SK-N-SH (cell line): ENCODE data around the gene PTGFRN. TPM values are rescaled to one million over a fixed set of nuclear protein-coding genes. Genes with fewer than 3 reads are reported as not detected.

ENCODE experiments used
- CTCF ChIA-PET: fragments of 300-600, 350-600 bp; formaldehyde crosslinking; extraction: SDS; loops from one replicate; lab custom pipeline; 2021; lab: Yijun Ruan, JAX
- POLR2A ChIA-PET: fragments of 350-600 bp; sonication (Branson Sonifier 250); formaldehyde crosslinking; extraction: SDS; loops from one replicate; lab custom pipeline; 2020; ENCODE audit warnings: antibody characterized with exemption, inconsistent platforms; lab: Yijun Ruan, JAX
- DNase-seq: peaks from one replicate; pipeline ENCODE4 v3.0.0; 2012
- H2AFZ ChIP-seq: fragments of 200-600 bp; sonication (generic); 2 replicates; pipeline ENCODE4 v1.8.1; 2016; ENCODE audit warnings: antibody characterized with exemption, mild to moderate bottlenecking, low read depth
- H3F3A ChIP-seq: fragments of 200-600 bp; sonication (generic); replicated peaks from 2 replicates; pipeline ENCODE3; 2016; ENCODE audit warnings: antibody characterized with exemption, mild to moderate bottlenecking; ENCODE audit not compliant: insufficient read depth
- H3K27ac ChIP-seq, 2 experiments: fragments of 200-500 bp in 1 of 2; fragments of 200-600 bp in 1 of 2; sonication (Bioruptor generic) in 1 of 2; sonication (generic), shearing (Covaris generic) in 1 of 2; 2 replicates each; pipeline versions ENCODE4 v1.5.1 to v1.6.1; 2014 to 2016; ENCODE audit warnings: low read depth in 2 of 2, inconsistent platforms in 1 of 2, low read length in 1 of 2, mild to moderate bottlenecking in 1 of 2, mixed read lengths in 1 of 2
- H3K27me3 ChIP-seq: fragments of 200-600 bp; sonication (generic), shearing (Covaris generic); 2 replicates; pipeline ENCODE4 v1.6.1; 2016; ENCODE audit warnings: mixed run types; ENCODE audit not compliant: insufficient read depth
- H3K36me3 ChIP-seq, 2 experiments: fragments of 200-500 bp in 1 of 2; fragments of 200-600 bp in 1 of 2; sonication (Bioruptor generic) in 1 of 2; sonication (generic) in 1 of 2; replicated peaks in 1 of 2; 2 replicates each; pipeline versions ENCODE3 to v1.5.1; 2014 to 2016; ENCODE audit warnings: low read length in 1 of 2, mild to moderate bottlenecking in 1 of 2; ENCODE audit not compliant: insufficient read depth in 2 of 2, control insufficient read depth in 1 of 2
- H3K4me1 ChIP-seq, 2 experiments: fragments of 200-500 bp in 1 of 2; fragments of 200-600 bp in 1 of 2; sonication (Bioruptor generic) in 1 of 2; sonication (generic), shearing (Covaris generic) in 1 of 2; 2 replicates each; pipeline versions ENCODE4 v1.5.1 to v1.6.1; 2014 to 2016; ENCODE audit warnings: low read depth in 1 of 2, low read length in 1 of 2, mixed run types in 1 of 2; ENCODE audit not compliant: insufficient read depth in 2 of 2, control insufficient read depth in 1 of 2
- H3K4me2 ChIP-seq: fragments of 200-600 bp; sonication (generic), shearing (Covaris generic); 2 replicates; pipeline ENCODE4 v1.6.1; 2017; ENCODE audit warnings: mixed run types
- H3K4me3 ChIP-seq, 2 experiments: fragments of 200-500 bp in 1 of 2; fragments of 200-600 bp in 1 of 2; sonication (Bioruptor generic) in 1 of 2; sonication (generic), shearing (Covaris generic) in 1 of 2; 2 replicates each; pipeline versions ENCODE4 v1.5.1 to v1.8.1; 2014 to 2016; ENCODE audit warnings: low read depth in 2 of 2, inconsistent platforms in 1 of 2, low read length in 1 of 2, mild to moderate bottlenecking in 1 of 2, mixed read lengths in 1 of 2, moderate library complexity in 1 of 2
- H3K79me2 ChIP-seq: fragments of 200-600 bp; sonication (generic); 2 replicates; pipeline ENCODE4 v1.8.1; 2017; ENCODE audit warnings: mild to moderate bottlenecking; ENCODE audit not compliant: insufficient read depth
- H3K9ac ChIP-seq: fragments of 200-600 bp; sonication (generic); 2 replicates; pipeline ENCODE4 v1.6.1; 2017; ENCODE audit warnings: mixed run types
- H3K9me2 ChIP-seq: fragments of 200-600 bp; sonication (generic); 2 replicates; pipeline ENCODE4 v1.6.1; 2017; ENCODE audit warnings: mixed run types
- H3K9me3 ChIP-seq: fragments of 200-600 bp; sonication (generic); 2 replicates; pipeline ENCODE4 v1.6.1; 2017; ENCODE audit warnings: mixed run types, mild to moderate bottlenecking, moderate library complexity
- H4K20me1 ChIP-seq: fragments of 200-600 bp; sonication (generic); 2 replicates; pipeline ENCODE4 v1.6.1; 2017; ENCODE audit warnings: mild to moderate bottlenecking, mixed run types; ENCODE audit not compliant: insufficient read depth
- CHD2 ChIP-seq: fragments of 150-350 bp; IDR thresholded peaks from 2 replicates; pipeline ENCODE4 v1.6.1; 2018; ENCODE audit warnings: low read length; ENCODE audit not compliant: partially characterized antibody
- ELF1 ChIP-seq: IDR thresholded peaks from 2 replicates; pipeline ENCODE4 v1.4.0; 2012
- EP300 ChIP-seq, 2 experiments: IDR thresholded peaks; 2 replicates each; pipeline versions ENCODE4 v1.4.0 to v1.6.1; 2012; ENCODE audit warnings: borderline replicate concordance in 1 of 2, low read depth in 1 of 2, low read length in 1 of 2
- FOSL2 ChIP-seq: IDR thresholded peaks from 2 replicates; pipeline ENCODE4 v1.4.0; 2012; ENCODE audit warnings: low read depth, mild to moderate bottlenecking, moderate library complexity, borderline replicate concordance
- FOXJ3 ChIP-seq: sonication (generic); formaldehyde crosslinking; IDR thresholded peaks from 2 replicates; pipeline ENCODE4 v1.5.1; 2020; ENCODE audit warnings: mild to moderate bottlenecking, missing genetic modification reagents
- GABPA ChIP-seq: IDR thresholded peaks from 2 replicates; pipeline ENCODE4 v1.4.0; 2012; ENCODE audit warnings: low read depth, mild to moderate bottlenecking
- MEF2A ChIP-seq: IDR thresholded peaks from 2 replicates; pipeline ENCODE4 v1.4.0; 2012; ENCODE audit warnings: low read depth, borderline replicate concordance
- NFIC ChIP-seq: IDR thresholded peaks from 2 replicates; pipeline ENCODE4 v1.4.0; 2012; ENCODE audit warnings: borderline replicate concordance
- RAD21 ChIP-seq: IDR thresholded peaks from 2 replicates; pipeline ENCODE4 v1.6.1; 2012; ENCODE audit warnings: mild to moderate bottlenecking, low read length
- SIN3A ChIP-seq: IDR thresholded peaks from 2 replicates; pipeline ENCODE4 v1.6.1; 2012; ENCODE audit warnings: low read depth, mild to moderate bottlenecking, low read length, moderate library complexity, borderline replicate concordance
- SMC3 ChIP-seq: IDR thresholded peaks from 2 replicates; pipeline ENCODE4 v1.6.1; 2012; ENCODE audit warnings: low read depth, low read length, improper control_type of control experiment
- TAF1 ChIP-seq: IDR thresholded peaks from 2 replicates; pipeline ENCODE4 v1.6.1; 2012; ENCODE audit warnings: low read depth, mild to moderate bottlenecking, low read length, moderate library complexity, borderline replicate concordance
- TCF12 ChIP-seq: IDR thresholded peaks from 2 replicates; pipeline ENCODE4 v1.4.0; 2012
- TEAD4 ChIP-seq: IDR thresholded peaks from 2 replicates; pipeline ENCODE4 v1.4.0; 2012; ENCODE audit warnings: mild to moderate bottlenecking, borderline replicate concordance; ENCODE audit not compliant: insufficient read depth
- YY1 ChIP-seq: IDR thresholded peaks from 2 replicates; pipeline ENCODE4 v1.4.0; 2012; ENCODE audit warnings: low read depth, mild to moderate bottlenecking
- WGBS: methylation state at CpG from one replicate; pipeline ENCODE4 v1.1.6; 2017; ENCODE audit warnings: low lambda C conversion rate; 5-methylcytosine and 5-hydroxymethylcytosine counted together
- polyA plus RNA-seq, 3 experiments: library from polyadenylated mRNA; depleted of rRNA; stranded (reverse); fragments of >200 nt; gene quantifications; 2 replicates each; pipeline ENCODE4 v1.2.3, GENCODE V29; 2012
- TF ChIP-seq, protein P1 (sequence below): fragments of 150-350 bp; IDR thresholded peaks from 2 replicates; pipeline ENCODE4 v1.6.1; 2017; ENCODE audit warnings: antibody characterized with exemption, low read length, low read depth, borderline replicate concordance
- TF ChIP-seq, protein P2 (sequence below): IDR thresholded peaks from 2 replicates; pipeline ENCODE4 v1.6.1; 2012; ENCODE audit warnings: mild to moderate bottlenecking, low read depth, low read length, moderate library complexity

PTGFRN gene
- polyA plus RNA-seq, 1 of the 3 experiments (the other 2 are of a cell fraction), result 22.4 TPM

- no peaks in the 10 kb centered on the region for H3K79me2 ChIP-seq
- 66% methylated on average over 11 of the region's 11 CpGs for WGBS
- no peaks in the 10 kb centered on the region for H3K27me3 ChIP-seq
- H3K4me1 ChIP-seq, result peaks cover 0 to 23% of the 10 kb centered on the region in 2 experiments; a peak in 2 of 4 replicates
- POLR2A ChIA-PET, result no interaction called here
- H3K4me3 ChIP-seq, result no peak overlapping the region
- DNase-seq, result peak; percentile 22
- H3K4me2 ChIP-seq, result no peak overlapping the region
- TF ChIP-seq EP300 (IDR thresholded peaks at IDR 0.05; ENCODE audit: borderline replicate concordance in 1 of 2, low read depth in 1 of 2, low read length in 1 of 2) (no peak), NFIC (no peak), TCF12 (no peak), MEF2A (no peak), RAD21 (no peak), TEAD4 (no peak), TAF1 (no peak), FOXJ3 (CRISPR knock-in tag) (no peak)
- TF ChIP-seq, all 33 proteins: peak for 0
- Histone ChIP-seq H3K36me3 (no peaks in the 10 kb centered on the region), H2AFZ (no peak overlapping the region), H3K9me2 (no peaks in the 10 kb centered on the region), H3K9me3 (no peaks in the 10 kb centered on the region), H3K27ac (peak overlapping the region in 1 of 2 experiments; percentile 39; a peak in 2 of 4 replicates), H3K9ac (no peak overlapping the region), H4K20me1 (no peaks in the 10 kb centered on the region), H3F3A (no peaks in the 10 kb centered on the region)
- CTCF ChIA-PET, result interaction anchor here (1.0 to 1.2 kb wide), 2 partner anchors 12 to 296 kb away, joined by 3 read pairs; no protein-coding TSS in a partner anchor
Observed at GRCh38 chr1:117032681-117033539, 123.2 kb downstream of the PTGFRN start.

GRCh38 chr1:117033772-117034171 is 124.1 kb downstream of the PTGFRN start:
- H3F3A ChIP-seq, result no peaks in the 10 kb centered on the region
- TF ChIP-seq SIN3A (no peak), RAD21 (no peak), FOSL2 (no peak), SMC3 (no peak), YY1 (no peak), GABPA (no peak), ELF1 (no peak), CHD2 (no peak), FOXJ3 (CRISPR knock-in tag) (no peak)
- TF ChIP-seq, protein P1, sequence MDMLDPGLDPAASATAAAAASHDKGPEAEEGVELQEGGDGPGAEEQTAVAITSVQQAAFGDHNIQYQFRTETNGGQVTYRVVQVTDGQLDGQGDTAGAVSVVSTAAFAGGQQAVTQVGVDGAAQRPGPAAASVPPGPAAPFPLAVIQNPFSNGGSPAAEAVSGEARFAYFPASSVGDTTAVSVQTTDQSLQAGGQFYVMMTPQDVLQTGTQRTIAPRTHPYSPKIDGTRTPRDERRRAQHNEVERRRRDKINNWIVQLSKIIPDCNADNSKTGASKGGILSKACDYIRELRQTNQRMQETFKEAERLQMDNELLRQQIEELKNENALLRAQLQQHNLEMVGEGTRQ, result no peak
- TF ChIP-seq, protein P2, sequence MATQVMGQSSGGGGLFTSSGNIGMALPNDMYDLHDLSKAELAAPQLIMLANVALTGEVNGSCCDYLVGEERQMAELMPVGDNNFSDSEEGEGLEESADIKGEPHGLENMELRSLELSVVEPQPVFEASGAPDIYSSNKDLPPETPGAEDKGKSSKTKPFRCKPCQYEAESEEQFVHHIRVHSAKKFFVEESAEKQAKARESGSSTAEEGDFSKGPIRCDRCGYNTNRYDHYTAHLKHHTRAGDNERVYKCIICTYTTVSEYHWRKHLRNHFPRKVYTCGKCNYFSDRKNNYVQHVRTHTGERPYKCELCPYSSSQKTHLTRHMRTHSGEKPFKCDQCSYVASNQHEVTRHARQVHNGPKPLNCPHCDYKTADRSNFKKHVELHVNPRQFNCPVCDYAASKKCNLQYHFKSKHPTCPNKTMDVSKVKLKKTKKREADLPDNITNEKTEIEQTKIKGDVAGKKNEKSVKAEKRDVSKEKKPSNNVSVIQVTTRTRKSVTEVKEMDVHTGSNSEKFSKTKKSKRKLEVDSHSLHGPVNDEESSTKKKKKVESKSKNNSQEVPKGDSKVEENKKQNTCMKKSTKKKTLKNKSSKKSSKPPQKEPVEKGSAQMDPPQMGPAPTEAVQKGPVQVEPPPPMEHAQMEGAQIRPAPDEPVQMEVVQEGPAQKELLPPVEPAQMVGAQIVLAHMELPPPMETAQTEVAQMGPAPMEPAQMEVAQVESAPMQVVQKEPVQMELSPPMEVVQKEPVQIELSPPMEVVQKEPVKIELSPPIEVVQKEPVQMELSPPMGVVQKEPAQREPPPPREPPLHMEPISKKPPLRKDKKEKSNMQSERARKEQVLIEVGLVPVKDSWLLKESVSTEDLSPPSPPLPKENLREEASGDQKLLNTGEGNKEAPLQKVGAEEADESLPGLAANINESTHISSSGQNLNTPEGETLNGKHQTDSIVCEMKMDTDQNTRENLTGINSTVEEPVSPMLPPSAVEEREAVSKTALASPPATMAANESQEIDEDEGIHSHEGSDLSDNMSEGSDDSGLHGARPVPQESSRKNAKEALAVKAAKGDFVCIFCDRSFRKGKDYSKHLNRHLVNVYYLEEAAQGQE, result no peak
- H2AFZ ChIP-seq, result no peak overlapping the region
- H3K36me3 ChIP-seq, result no peaks in the 10 kb centered on the region
- no peaks in the 10 kb centered on the region for H3K79me2 ChIP-seq
- H3K4me2 ChIP-seq, result no peak overlapping the region
- H3K9ac ChIP-seq, result no peak overlapping the region
- POLR2A ChIA-PET, result no interaction called here
- no peak overlapping the region for H3K27ac ChIP-seq
- H3K4me1 ChIP-seq, result peaks cover 0 to 30% of the 10 kb centered on the region in 2 experiments; a peak in 2 of 4 replicates
- WGBS, result 74% methylated on average over 7 of the region's 7 CpGs
- H4K20me1 ChIP-seq, result no peaks in the 10 kb centered on the region
- no peak overlapping the region for H3K4me3 ChIP-seq
- DNase-seq, result no peak
- no peaks in the 10 kb centered on the region for H3K9me2 ChIP-seq
- no peaks in the 10 kb centered on the region for H3K9me3 ChIP-seq
- CTCF ChIA-PET, result interaction anchor here (0.6 kb wide), 1 partner anchor 438 kb away, joined by 3 read pairs; no protein-coding TSS in a partner anchor
- H3K27me3 ChIP-seq, result no peaks in the 10 kb centered on the region
